ENCODE measurements around the gene PIP4P1. TPM values are rescaled to one million over a fixed set of nuclear protein-coding genes. Genes with fewer than 3 reads are reported as not detected.

PIP4P1 gene
- total RNA-seq, 2 experiments from 2014 or later: 21.0 to 27.3 TPM

DNA sequence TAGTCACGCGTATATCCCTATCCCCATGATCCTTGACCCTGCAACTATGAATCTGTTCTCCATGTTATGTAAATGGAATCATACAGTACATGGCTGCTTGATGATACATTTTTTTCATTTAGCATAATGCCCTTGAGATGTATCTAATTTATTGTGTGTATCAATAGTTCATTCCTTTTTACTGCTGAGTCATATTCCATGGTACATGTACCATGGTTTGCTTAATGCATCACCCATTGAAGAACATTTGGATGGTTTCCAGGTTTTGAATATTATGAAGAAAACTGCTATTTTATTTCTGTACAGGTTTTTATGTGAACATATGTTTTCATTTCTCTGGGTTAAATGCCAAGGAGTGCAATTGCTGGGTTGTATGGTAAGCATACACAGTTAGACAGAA, 40.1 kb upstream of the PIP4P1 start:
- H3K36me3 Mint-ChIP-seq (ENCODE audit: low read depth): no peaks in the 10 kb centered on the region
- H3K9me3 Mint-ChIP-seq: no peaks in the 10 kb centered on the region
- peaks cover 7% of the 10 kb centered on the region for H3K4me1 Mint-ChIP-seq (ENCODE audit: low read depth)
- POLR2A ChIA-PET: no interaction called here
- CTCF ChIA-PET: no interaction called here
- H3K27ac Mint-ChIP-seq: no peak overlapping the region
- intact Hi-C loops (cut with micrococcal nuclease): no loop called here
- TF ChIP-seq, protein P1, sequence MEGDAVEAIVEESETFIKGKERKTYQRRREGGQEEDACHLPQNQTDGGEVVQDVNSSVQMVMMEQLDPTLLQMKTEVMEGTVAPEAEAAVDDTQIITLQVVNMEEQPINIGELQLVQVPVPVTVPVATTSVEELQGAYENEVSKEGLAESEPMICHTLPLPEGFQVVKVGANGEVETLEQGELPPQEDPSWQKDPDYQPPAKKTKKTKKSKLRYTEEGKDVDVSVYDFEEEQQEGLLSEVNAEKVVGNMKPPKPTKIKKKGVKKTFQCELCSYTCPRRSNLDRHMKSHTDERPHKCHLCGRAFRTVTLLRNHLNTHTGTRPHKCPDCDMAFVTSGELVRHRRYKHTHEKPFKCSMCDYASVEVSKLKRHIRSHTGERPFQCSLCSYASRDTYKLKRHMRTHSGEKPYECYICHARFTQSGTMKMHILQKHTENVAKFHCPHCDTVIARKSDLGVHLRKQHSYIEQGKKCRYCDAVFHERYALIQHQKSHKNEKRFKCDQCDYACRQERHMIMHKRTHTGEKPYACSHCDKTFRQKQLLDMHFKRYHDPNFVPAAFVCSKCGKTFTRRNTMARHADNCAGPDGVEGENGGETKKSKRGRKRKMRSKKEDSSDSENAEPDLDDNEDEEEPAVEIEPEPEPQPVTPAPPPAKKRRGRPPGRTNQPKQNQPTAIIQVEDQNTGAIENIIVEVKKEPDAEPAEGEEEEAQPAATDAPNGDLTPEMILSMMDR (IDR thresholded peaks at IDR 0.05): no peak
- H3K4me3 Mint-ChIP-seq: no peak overlapping the region
- no peaks in the 10 kb centered on the region for H3K27me3 Mint-ChIP-seq
- DNase-seq (no peak), ATAC-seq (no peak)

DNA sequence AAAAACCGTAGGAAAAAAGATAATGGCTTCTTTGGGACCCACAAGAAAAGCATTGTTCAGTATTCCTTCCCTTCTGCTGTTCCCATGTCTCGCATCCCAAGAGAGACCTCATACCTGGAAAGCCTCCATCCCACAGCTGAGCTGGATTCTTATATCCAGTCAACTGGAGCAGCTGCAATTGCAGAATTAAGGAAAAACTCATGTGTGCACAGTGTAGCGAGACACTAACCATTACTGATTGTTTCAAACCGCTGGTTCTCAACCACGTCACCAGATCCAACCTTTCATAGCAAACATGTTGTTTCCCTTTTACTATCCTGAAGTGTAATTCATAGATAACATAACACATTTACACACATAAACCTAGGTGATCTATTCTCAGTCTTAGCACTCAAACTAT, 38.6 kb upstream of the PIP4P1 start:
- ChIA-PET CTCF (interaction anchor here (0.6 to 1.1 kb wide), 2 partner anchors 11 to 13 kb away, joined by 3 to 4 read pairs; no protein-coding TSS in a partner anchor), POLR2A (interaction anchor here (1.3 kb wide), 1 partner anchor 30 kb away, joined by 6 read pairs; the partner anchor contains the start of gene PNP)
- Mint-ChIP-seq H3K4me1 (ENCODE audit: low read depth) (peaks cover 20% of the 10 kb centered on the region), H3K36me3 (ENCODE audit: low read depth) (no peaks in the 10 kb centered on the region), H3K4me3 (no peak overlapping the region), H3K27me3 (no peaks in the 10 kb centered on the region), H3K9me3 (no peaks in the 10 kb centered on the region), H3K27ac (no peak overlapping the region)
- no peak for ATAC-seq
- intact Hi-C loops (cut with micrococcal nuclease): no loop called here
- DNase-seq: no peak
- TF ChIP-seq, protein P1 (IDR thresholded peaks at IDR 0.05): no peak

DNA sequence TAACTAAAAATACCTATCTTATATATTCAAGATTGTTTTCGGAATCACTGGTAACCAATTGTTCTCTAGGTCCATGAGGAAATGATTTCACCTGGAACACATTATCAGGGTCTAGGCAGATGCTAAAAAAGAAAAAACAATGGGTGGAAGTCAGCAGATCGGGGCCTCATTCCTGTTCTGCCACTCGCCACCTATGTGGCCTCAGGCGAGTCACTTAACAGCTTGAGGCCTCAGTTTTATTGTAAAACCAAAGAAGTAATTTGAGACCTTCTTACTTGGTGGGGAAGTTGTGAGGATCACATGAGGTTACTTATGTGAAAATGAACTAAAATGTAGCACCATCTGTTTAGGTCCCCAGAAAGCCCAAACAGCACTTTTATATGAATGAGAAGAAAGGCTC, 37.9 kb upstream of the PIP4P1 start:
- Mint-ChIP-seq H3K36me3 (ENCODE audit: low read depth) (no peaks in the 10 kb centered on the region), H3K4me1 (ENCODE audit: low read depth) (peaks cover 26% of the 10 kb centered on the region), H3K4me3 (no peak overlapping the region), H3K27me3 (no peaks in the 10 kb centered on the region), H3K27ac (no peak overlapping the region), H3K9me3 (no peaks in the 10 kb centered on the region)
- ATAC-seq (peak; percentile 55), DNase-seq (no peak)
- intact Hi-C loops (cut with micrococcal nuclease): no loop called here
- CTCF ChIA-PET: interaction anchor here (1.1 kb wide), 1 partner anchor 12 kb away, joined by 4 read pairs; no protein-coding TSS in a partner anchor
- TF ChIP-seq, protein P1 (IDR thresholded peaks at IDR 0.05): no peak
- POLR2A ChIA-PET: interaction anchor here (1.3 kb wide), 1 partner anchor 29 kb away, joined by 3 read pairs; no protein-coding TSS in a partner anchor

DNA sequence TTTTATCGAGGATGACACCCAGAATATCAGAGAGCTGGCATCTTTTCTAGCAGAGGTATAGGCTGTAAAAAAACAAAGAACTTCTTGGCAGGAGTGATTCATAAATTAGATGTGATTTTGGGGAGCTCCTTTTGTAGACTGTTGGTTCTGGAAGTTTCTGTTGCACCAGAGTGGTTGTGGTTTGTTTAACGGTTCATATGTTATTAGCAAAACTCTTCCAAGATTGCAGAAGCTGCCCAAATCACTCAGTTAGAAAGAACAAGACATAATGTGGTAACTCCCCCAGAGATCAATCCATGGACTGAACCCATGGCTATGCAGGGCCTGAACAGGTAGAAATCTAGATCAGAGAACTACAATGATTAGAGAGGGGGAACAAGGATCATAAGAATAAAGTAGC, 37.4 kb upstream of the PIP4P1 start:
- CTCF ChIA-PET: interaction anchor here (0.9 kb wide), 1 partner anchor 11 kb away, joined by 3 read pairs; no protein-coding TSS in a partner anchor
- no peak for ATAC-seq
- H3K27ac Mint-ChIP-seq: no peak overlapping the region

More for the DNA sequence above, 37.4 kb upstream of the PIP4P1 start:
- Mint-ChIP-seq H3K9me3 (no peaks in the 10 kb centered on the region), H3K4me1 (ENCODE audit: low read depth) (peaks cover 28% of the 10 kb centered on the region), H3K36me3 (ENCODE audit: low read depth) (no peaks in the 10 kb centered on the region), H3K27me3 (no peaks in the 10 kb centered on the region), H3K4me3 (no peak overlapping the region)
- DNase-seq: no peak
- TF ChIP-seq, protein P1 (IDR thresholded peaks at IDR 0.05): no peak
- POLR2A ChIA-PET: interaction anchor here (0.6 to 1.3 kb wide), 2 partner anchors 29 to 95 kb away, joined by 3 read pairs; no protein-coding TSS in a partner anchor
- intact Hi-C loops (cut with micrococcal nuclease): no loop called here

Measured in activated CD8-positive, alpha-beta T cell treated with anti-CD3 and anti-CD28 coated beads for 36 hours (primary cell).